GM18526 (cell line): ENCODE measurements around the gene BCO2.

Source experiments
- POLR2A ChIP-seq: IDR thresholded peaks from 3 replicates; pipeline ENCODE4 v1.6.1; 2011; ENCODE audit not compliant: insufficient read length; ENCODE audit errors: extremely low read depth

The BCO2 gene

GRCh38 chr11:112174789-112175598 lies at the start of gene BCO2:
Gene BCO2 (plus strand): TSS chr11:112175512. CDS start chr11:112175602, 90 bp downstream.
- TF ChIP-seq POLR2A: no peak

- TF ChIP-seq POLR2A: no peak
Measured at GRCh38 chr11:112127056-112127455, 48.3 kb upstream of the BCO2 start.

DNA sequence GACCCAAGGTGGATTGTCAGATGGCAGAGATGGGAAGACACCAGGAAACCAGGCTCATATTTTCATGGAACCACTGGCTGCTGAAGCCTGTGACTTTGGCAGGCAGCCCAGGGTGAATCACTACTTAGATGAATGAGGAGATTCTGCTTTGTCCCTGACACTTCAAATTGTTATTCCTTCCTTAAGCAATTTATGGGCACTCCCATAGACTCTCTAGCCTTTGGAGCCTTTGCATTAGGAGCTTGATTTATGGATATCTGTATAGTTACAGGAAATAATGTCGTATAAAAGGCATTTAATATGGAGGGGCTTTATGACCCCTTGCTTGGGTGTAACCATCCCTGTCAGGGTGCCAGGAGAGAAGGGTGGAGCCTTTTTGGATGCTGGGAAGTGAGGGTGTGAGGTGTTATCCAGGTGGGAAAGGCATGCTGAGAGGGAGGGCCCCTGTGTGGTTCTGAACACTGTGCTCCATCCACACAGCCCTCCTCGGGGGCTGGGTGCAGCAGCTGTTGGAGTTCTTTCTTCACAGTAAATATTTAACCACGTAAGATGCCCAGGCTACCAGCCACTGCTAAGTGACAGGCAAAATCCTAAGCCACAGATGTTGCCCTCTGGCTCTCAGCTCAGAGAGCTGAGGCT lies 46.7 kb upstream of the BCO2 start:
- TF ChIP-seq POLR2A: no peak

- no peak for TF ChIP-seq POLR2A
Measured at GRCh38 chr11:112129656-112130055, 45.7 kb upstream of the BCO2 start.

DNA sequence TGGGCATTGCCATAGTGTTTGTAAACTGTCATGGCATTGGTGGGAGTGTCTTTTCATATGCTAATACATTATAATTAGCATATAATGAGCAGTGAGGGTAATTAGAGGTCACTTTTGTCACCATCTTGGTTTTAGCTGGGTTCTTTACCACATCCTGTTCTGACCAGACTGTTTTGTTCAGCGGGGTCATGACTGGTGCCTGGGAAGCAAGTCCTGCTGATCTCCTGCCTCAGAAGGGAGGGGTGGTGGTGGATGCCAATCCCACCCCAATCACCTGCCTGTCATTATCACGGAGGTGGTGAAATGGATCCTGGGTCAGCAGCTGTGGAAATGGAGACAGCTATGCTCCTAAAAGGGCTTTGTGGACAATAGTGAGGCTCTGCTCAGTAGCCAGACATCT lies 42.6 kb upstream of the BCO2 start:
- TF ChIP-seq POLR2A: no peak

DNA sequence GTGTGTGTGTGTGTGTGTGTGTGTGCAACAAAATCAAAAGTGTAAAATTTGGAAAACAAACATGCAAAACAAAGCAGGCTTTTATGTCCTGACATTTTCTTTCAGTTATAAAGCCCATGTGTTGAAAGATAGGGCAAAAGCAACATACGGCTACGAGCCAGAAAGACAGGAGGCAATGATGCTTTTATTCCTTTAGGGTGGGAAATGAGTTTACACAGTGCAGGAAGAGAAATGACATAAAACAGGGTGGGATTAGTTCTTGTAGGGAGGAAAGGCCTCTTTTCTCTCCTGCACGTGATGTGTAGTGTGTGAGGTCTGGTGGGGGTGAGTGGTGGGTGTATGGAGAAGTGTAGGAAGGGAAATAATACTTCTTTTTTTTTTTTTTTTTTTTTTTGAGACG lies 40.8 kb upstream of the BCO2 start:
- TF ChIP-seq POLR2A: no peak

- TF ChIP-seq POLR2A: no peak
Measured at GRCh38 chr11:112143597-112143996, 31.7 kb upstream of the BCO2 start.

DNA sequence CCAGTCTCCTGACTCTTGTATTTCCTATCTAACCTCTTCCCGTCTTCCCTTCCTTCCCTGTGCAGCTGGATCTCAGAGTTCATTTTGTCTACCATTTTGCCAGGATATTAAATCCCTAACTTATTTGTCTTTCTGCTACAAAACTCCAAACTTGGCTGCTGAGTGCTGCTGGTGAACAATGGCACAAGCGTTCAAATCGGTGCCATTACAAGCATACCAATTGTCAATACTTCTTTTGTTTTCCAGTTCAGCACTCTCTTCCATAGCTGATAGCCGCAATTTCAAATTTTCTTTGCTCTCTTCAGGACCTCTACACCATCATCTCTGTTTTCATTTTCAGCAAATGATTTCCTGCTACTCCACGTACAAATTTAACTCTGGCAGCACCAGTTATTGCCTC lies 24.8 kb upstream of the BCO2 start:
- TF ChIP-seq POLR2A: no peak

GRCh38 chr11:112156153-112156955 lies 19.0 kb upstream of the BCO2 start:
- TF ChIP-seq POLR2A: no peak

- TF ChIP-seq POLR2A: no peak
Measured at GRCh38 chr11:112156956-112157766, 18.2 kb upstream of the BCO2 start.

DNA sequence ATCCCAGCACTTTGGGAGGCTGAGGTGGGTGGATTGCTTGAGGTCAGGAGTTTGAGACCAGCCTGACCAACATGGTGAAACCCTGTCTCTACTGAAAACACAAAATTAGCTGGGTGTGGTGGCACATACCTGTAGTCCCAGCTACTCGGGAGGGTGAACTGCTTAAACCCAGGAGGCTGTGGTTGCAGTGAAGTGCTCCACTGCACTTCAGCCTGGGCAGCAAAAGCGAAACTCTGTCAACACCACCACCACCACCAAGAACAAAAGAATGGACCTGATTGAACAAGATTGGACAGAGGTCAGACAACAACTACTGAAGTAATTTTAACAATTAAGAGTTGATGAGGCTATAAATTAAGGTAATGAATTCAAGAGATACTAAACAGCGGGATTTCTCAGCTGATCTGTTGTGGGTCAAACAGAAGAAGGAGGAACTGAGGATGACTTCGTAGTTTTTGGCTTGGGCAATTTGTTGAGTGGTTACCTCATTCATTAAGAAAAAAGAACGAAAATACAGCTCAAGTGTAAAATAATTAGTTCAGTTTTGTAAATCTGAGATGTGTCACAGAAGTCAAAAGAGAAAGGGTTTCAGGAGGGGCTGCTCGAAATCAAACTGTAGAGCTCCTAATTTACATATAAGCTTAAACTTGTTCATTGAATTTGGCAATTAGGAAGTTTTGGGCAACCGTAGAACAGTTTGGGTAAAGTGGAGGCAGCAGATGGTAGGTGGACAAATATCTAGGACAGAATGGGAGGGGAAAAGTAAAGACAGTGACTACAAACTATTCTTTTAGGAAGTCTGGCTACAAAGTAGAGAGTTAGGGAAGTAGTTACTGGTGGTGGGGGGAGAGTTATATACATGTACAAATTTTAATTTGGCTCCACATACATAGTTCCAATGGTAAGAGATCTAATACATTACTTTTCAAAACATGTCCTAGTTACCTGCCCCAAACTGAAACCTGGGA lies 15.9 kb upstream of the BCO2 start:
- no peak for TF ChIP-seq POLR2A

GRCh38 chr11:112160091-112160848 lies 15.0 kb upstream of the BCO2 start:
- TF ChIP-seq POLR2A: no peak

DNA sequence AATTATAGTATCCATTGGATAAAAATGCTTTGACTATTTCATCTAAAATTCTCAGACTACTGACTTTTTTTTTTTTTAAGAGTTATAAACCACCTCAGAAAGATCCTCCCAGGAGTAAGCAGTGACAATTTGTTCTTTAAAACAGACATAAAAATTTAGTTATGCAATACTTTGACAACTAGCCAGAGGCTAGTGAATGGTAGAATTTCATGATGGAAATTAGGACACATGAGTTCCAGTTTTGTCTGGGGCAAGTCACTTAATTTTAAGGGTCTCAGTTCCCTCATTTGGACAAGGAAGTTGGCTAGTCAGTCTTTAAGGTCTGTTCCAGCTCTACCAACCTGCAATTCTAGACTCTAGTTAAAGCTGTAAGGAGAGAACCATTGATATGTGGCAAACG lies 14.3 kb upstream of the BCO2 start:
- no peak for TF ChIP-seq POLR2A
